Right lobe of liver (tissue), 6 donors: ENCODE results near the gene VAMP8. TPM values are rescaled to one million over a fixed set of nuclear protein-coding genes. Genes with fewer than 3 reads are reported as not detected.
"Not testable (repeated sequence)": the region's sequence is repeated elsewhere in the genome, so short reads cannot be mapped to it uniquely, and the experiment has no call there.

Experiments
- ATAC-seq, 4 donors: fragments of 200-7000 bp; cut with Tn5 transposase; one replicate each; pipeline ENCODE4 v1.9.1; 2020; ENCODE audit warnings: mild to moderate bottlenecking in 4 of 4, moderate library complexity in 4 of 4
- DNase-seq, 3 donors: peaks; one replicate each; pipeline ENCODE4 v3.0.0-alpha.2; 2020
- H3K27ac ChIP-seq, 3 donors: fragments of 200-600 bp; one replicate each; pipeline ENCODE4 v1.8.0; 2022
- H3K27me3 ChIP-seq, 2 donors: fragments of 200-600 bp; one replicate each; pipeline ENCODE4 v1.8.0; 2022
- H3K36me3 ChIP-seq, 4 donors: fragments of 200-600 bp; sonication (generic) in 1 of 4; one replicate each; pipeline versions ENCODE4 v1.5.1 to v1.8.0; 2017 to 2022; ENCODE audit warnings: control low read depth in 1 of 4
- H3K4me1 ChIP-seq, 4 donors: fragments of 200-600 bp; sonication (generic) in 1 of 4; one replicate each; pipeline versions ENCODE4 v1.5.1 to v1.8.0; 2017 to 2022; ENCODE audit warnings: control low read depth in 1 of 4
- H3K4me3 ChIP-seq, 3 donors: fragments of 200-600 bp; one replicate each; pipeline ENCODE4 v1.8.0; 2022
- H3K9me3 ChIP-seq, 4 donors: fragments of 200-600 bp; sonication (generic) in 1 of 4; one replicate each; pipeline versions ENCODE4 v1.5.1 to v1.8.0; 2017 to 2022; ENCODE audit warnings: control low read depth in 1 of 4
- POLR2A ChIP-seq: fragments of 450-650 bp; IDR thresholded peaks from one replicate; pipeline ENCODE4 v1.6.1; 2017; ENCODE audit warnings: antibody characterized with exemption, mild to moderate bottlenecking
- WGBS: methylation state at CpG from one replicate; pipeline ENCODE4 v1.1.6; 2018; ENCODE audit warnings: low coverage, low lambda C conversion rate; ENCODE audit not compliant: insufficient coverage; ENCODE audit errors: missing lambda C conversion rate; 5-methylcytosine and 5-hydroxymethylcytosine counted together
- intact Hi-C, 2 donors: fragments of 100-400 bp; cut with DNase I; formaldehyde crosslinking; loops; one replicate each; pipeline versions ENCODE4 v1.11.2 to v1.14.1; 2022
- total RNA-seq, 6 experiments: library from RNA; depleted of rRNA in 2 of 6; stranded (reverse); fragments of >200 nt in 2 of 6; fragmentation: NEBNext Ultra II Directional in 3 of 6; extraction: Animal tissue kit (Norgen Biotek cat#: 25700) in 3 of 6; gene quantifications; one replicate each; pipeline versions ENCODE4 v1.1.0 to v1.2.4, GENCODE V29; 2016 to 2023
- TF ChIP-seq, protein P1 (sequence below), 4 donors: fragments of 200-600 bp in 3 of 4; fragments of 450-650 bp in 1 of 4; IDR thresholded peaks; one replicate each; pipeline versions ENCODE4 v1.5.1 to v1.8.0; 2016 to 2022; ENCODE audit warnings: antibody characterized with exemption in 4 of 4, mild to moderate bottlenecking in 2 of 4
- donor health status: DM: no; HTN: yes; CAD: no.
- donor health status: DM: no; HTN: no; CAD: no.
- donor health status: DM: no; HTN: no; CAD: no.
- donor health status: DM: no; HTN: yes; CAD: no.
- donor health status: DM: no; HTN: yes; CAD: no.

The VAMP8 gene
- total RNA-seq, 6 experiments from 2014 or later = 59.5 to 107 (median 74.5) TPM

DNA sequence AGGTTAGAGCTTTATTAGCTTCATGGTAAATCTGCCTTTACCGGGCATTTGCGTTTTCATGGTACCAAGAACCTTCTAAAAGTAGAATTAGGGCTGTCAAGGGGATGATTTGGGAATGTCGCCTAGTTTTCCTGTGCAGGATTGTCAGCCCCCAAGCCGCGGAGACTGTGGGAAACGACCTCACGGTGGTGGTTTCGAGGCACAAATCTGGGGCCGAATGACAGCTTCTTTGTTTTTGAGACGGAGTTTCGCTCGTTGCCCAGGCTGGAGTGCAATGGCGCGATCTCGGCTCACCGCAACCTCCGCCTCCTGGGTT, 38.0 kb downstream of the VAMP8 start:
- no peak for DNase-seq
- peak overlapping the region in 2 of 3 donors; percentile 52 to 71 for H3K27ac ChIP-seq

DNA sequence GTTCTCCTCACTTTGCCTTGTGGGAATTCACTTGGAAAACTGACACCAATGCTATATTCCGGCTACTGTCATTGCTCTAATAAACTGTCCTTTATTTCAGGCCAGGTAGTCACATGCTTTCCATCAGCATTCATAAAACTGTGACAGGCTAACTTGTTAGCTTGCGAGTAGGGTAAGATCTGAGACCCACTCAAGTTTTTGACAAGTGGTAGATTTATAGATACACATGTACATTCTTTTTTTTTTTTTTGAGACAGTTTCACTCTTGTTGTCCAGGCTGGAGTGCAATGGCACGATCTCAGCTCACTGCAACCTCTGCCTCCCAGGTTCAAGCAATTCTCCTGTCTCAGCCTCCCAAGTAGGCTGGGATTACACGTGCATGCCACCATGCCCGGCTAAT, 40.3 kb downstream of the VAMP8 start:
- DNase-seq, H3K4me3 ChIP-seq, H3K9me3 ChIP-seq, ATAC-seq, H3K27me3 ChIP-seq, intact Hi-C loops, H3K27ac ChIP-seq: not testable (repeated sequence)
- H3K36me3 ChIP-seq = peaks cover 0 to 37% (median 14%) of the 10 kb centered on the region in 4 donors
- 82% methylated on average over 4 of the region's 5 CpGs for WGBS
- H3K4me1 ChIP-seq = peaks cover 0 to 17% (median 5%) of the 10 kb centered on the region in 4 donors

More for the DNA sequence above, 38.0 kb downstream of the VAMP8 start:
- H3K36me3 ChIP-seq = peaks cover 0 to 16% (median 0%) of the 10 kb centered on the region in 4 donors
- intact Hi-C loops = no loop called here
- H3K27me3 ChIP-seq = no peaks in the 10 kb centered on the region
- H3K9me3 ChIP-seq = no peaks in the 10 kb centered on the region
- H3K4me1 ChIP-seq = peaks cover 0 to 28% (median 5%) of the 10 kb centered on the region in 4 donors
- ATAC-seq = no peak
- no peak for TF ChIP-seq POLR2A
- TF ChIP-seq, protein P1, sequence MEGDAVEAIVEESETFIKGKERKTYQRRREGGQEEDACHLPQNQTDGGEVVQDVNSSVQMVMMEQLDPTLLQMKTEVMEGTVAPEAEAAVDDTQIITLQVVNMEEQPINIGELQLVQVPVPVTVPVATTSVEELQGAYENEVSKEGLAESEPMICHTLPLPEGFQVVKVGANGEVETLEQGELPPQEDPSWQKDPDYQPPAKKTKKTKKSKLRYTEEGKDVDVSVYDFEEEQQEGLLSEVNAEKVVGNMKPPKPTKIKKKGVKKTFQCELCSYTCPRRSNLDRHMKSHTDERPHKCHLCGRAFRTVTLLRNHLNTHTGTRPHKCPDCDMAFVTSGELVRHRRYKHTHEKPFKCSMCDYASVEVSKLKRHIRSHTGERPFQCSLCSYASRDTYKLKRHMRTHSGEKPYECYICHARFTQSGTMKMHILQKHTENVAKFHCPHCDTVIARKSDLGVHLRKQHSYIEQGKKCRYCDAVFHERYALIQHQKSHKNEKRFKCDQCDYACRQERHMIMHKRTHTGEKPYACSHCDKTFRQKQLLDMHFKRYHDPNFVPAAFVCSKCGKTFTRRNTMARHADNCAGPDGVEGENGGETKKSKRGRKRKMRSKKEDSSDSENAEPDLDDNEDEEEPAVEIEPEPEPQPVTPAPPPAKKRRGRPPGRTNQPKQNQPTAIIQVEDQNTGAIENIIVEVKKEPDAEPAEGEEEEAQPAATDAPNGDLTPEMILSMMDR (IDR thresholded peaks at IDR 0.05) = no peak
- peak overlapping the region; percentile 73 to 100 (median 99) for H3K4me3 ChIP-seq
- 100% methylated on average over 3 of the region's 17 CpGs for WGBS

DNA sequence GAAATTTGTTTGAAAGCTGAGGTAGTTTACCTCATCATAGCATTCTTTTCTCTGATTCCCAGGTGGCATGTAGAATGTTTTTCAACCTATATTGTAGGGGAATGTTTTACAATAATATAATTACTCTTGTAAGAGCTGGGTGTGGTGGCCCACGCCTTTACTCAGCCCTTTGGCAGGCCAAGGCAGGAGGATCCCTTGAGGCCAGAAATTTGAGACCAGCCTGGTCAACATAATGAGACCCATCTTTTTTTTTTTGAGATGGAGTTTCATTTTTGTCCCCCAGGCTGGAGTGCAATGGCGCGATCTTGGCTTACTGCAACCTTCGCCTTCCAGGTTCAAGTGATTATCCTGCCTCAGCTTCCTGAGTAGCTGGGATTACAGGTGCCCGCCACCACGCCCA, 42.2 kb downstream of the VAMP8 start:
- WGBS = 95% methylated on average over 6 of the region's 6 CpGs
- no peaks in the 10 kb centered on the region for H3K27me3 ChIP-seq
- no peak overlapping the region for H3K27ac ChIP-seq
- H3K4me1 ChIP-seq = peaks cover 0 to 17% (median 5%) of the 10 kb centered on the region in 4 donors
- TF ChIP-seq, protein P1 (IDR thresholded peaks at IDR 0.05) = no peak
- no peak for TF ChIP-seq POLR2A
- no peak for ATAC-seq
- no peak for DNase-seq
- intact Hi-C loops = no loop called here
- H3K9me3 ChIP-seq = no peaks in the 10 kb centered on the region
- H3K36me3 ChIP-seq = peaks cover 0 to 56% (median 26%) of the 10 kb centered on the region in 4 donors
- H3K4me3 ChIP-seq = no peak overlapping the region

DNA sequence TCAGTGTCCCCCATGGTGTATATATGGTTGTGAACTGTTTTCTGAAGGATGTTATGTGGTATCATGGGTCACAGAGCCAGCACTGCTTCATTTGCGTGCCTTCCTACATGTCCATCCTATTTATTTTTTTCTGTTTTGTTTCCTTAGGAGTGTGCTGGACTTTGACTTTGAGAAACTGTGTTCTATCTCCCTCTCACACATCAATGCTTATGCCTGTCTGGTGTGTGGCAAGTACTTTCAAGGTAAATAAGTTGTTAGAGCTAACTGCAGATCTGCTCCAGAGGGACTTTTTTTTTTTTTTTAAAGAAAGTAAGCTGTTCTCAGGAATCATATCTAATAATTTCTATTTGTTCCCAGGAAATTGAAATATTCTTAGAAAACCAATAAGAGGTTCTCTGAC, 44.0 kb downstream of the VAMP8 start:
- Histone ChIP-seq H3K36me3 (peaks cover 0 to 73% (median 38%) of the 10 kb centered on the region in 4 donors), H3K4me1 (peaks cover 0 to 12% (median 5%) of the 10 kb centered on the region in 4 donors), H3K27ac (no peak overlapping the region), H3K27me3 (no peaks in the 10 kb centered on the region), H3K4me3 (no peak overlapping the region), H3K9me3 (no peaks in the 10 kb centered on the region)
- WGBS = 86% methylated on average over 1 of the region's 1 CpG
- DNase-seq = no peak
- intact Hi-C loops = no loop called here
- TF ChIP-seq, protein P1 (IDR thresholded peaks at IDR 0.05) = no peak
- TF ChIP-seq POLR2A = no peak
- ATAC-seq = no peak

DNA sequence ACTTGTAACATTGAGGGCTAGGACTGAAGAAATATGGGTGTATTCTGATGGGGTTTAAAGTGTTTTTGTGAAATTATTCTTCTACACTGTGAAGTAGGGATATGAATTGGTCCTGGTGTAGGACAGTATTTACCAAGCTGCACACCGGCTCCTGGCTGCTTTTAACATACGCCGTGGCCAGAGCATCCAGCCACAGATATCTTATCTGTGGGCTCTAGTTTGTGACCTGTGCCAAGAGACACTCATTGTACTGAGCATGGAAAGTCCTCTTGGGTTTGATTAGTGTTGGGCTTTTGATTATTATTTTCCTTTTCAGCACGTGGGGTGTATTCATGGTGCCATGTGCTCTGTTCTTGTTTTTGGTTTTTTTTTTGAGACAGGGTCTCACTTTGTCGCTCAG, 46.6 kb downstream of the VAMP8 start:
- Histone ChIP-seq H3K9me3 (no peaks in the 10 kb centered on the region), H3K4me1 (no peaks in the 10 kb centered on the region), H3K4me3 (no peak overlapping the region), H3K36me3 (peaks cover 0 to 98% (median 49%) of the 10 kb centered on the region in 4 donors), H3K27ac (no peak overlapping the region), H3K27me3 (no peaks in the 10 kb centered on the region)
- intact Hi-C loops = no loop called here
- WGBS = 84% methylated on average over 4 of the region's 5 CpGs
- no peak for TF ChIP-seq POLR2A
- no peak for ATAC-seq
- DNase-seq = no peak

DNA sequence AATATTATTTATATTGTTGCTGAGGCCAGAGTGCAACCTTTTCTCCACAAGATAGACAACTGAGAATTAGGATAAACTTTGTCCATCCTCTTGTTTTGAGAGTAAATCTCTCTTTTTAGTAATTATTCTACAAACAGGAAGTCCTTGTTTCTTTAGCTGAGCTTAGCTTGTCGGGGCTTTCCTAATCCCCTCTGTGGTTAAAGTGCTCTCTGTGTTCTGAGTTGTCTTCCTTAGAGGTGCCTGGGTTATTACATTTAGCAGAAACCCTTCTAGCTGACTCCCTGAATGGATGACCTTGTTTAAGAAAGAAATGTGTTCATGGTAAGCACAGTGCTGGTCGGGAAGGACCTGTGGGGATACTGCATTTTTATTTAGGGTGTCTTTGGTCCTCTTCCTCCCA, 51.3 kb downstream of the VAMP8 start:
- Histone ChIP-seq H3K27me3 (no peaks in the 10 kb centered on the region), H3K9me3 (no peaks in the 10 kb centered on the region), H3K4me3 (no peak overlapping the region), H3K27ac (no peak overlapping the region), H3K36me3 (peaks cover 0 to 98% (median 42%) of the 10 kb centered on the region in 4 donors), H3K4me1 (no peaks in the 10 kb centered on the region)
- ATAC-seq (no peak), DNase-seq (no peak)
- intact Hi-C loops = no loop called here
- WGBS = 64% methylated on average over 1 of the region's 2 CpGs
- TF ChIP-seq, protein P1 (IDR thresholded peaks at IDR 0.05) = no peak
- no peak for TF ChIP-seq POLR2A
